GM23338 (cell line): Measurements from ENCODE around the gene STX8. TPM values are rescaled to one million over a fixed set of nuclear protein-coding genes. Genes with fewer than 3 reads are reported as not detected.

Experiments used
- ATAC-seq: fragments of 200-7000 bp; cut with Tn5 transposase; 3 replicates; pipeline ENCODE4 v1.9.1; 2020
- DNase-seq: peaks from one replicate; pipeline ENCODE4 v3.0.0-alpha.2; 2015; ENCODE audit warnings: low spot score
- H2AFZ ChIP-seq: fragments of 200-600 bp; sonication (generic); 2 replicates; pipeline ENCODE4 v1.8.0; 2016; ENCODE audit warnings: antibody characterized with exemption, mild to moderate bottlenecking, moderate library complexity
- H3F3A ChIP-seq: fragments of 200-600 bp; sonication (generic); replicated peaks from 2 replicates; pipeline ENCODE4 v1.8.0; 2017; ENCODE audit warnings: antibody characterized with exemption, mixed run types, low read depth
- H3K27ac ChIP-seq: fragments of 200-600 bp; sonication (generic); 2 replicates; pipeline ENCODE4 v1.6.1; 2016; ENCODE audit warnings: low read depth
- H3K27me3 ChIP-seq: fragments of 200-600 bp; sonication (generic); 2 replicates; pipeline ENCODE4 v1.8.0; 2016; ENCODE audit warnings: mild to moderate bottlenecking, mixed run types, moderate library complexity; ENCODE audit not compliant: insufficient read depth
- H3K36me3 ChIP-seq: fragments of 200-600 bp; sonication (generic); 2 replicates; pipeline ENCODE4 v1.8.0; 2016; ENCODE audit warnings: mild to moderate bottlenecking; ENCODE audit not compliant: insufficient read depth
- H3K4me1 ChIP-seq: fragments of 200-600 bp; sonication (generic); 2 replicates; pipeline ENCODE4 v1.8.0; 2016; ENCODE audit warnings: mild to moderate bottlenecking, moderate library complexity; ENCODE audit not compliant: insufficient read depth
- H3K4me2 ChIP-seq: fragments of 200-600 bp; sonication (generic); 2 replicates; pipeline ENCODE4 v1.7.1; 2017; ENCODE audit warnings: mixed run types
- H3K4me3 ChIP-seq: fragments of 200-600 bp; sonication (generic); 2 replicates; pipeline ENCODE4 v1.6.1; 2016; ENCODE audit warnings: mixed run types
- H3K79me2 ChIP-seq: fragments of 200-600 bp; sonication (generic); replicated peaks from 2 replicates; pipeline ENCODE4 v1.8.0; 2017; ENCODE audit warnings: mild to moderate bottlenecking; ENCODE audit not compliant: insufficient read depth
- H3K9me2 ChIP-seq: fragments of 200-600 bp; sonication (generic); 2 replicates; pipeline ENCODE4 v1.8.0; 2017; ENCODE audit not compliant: insufficient read depth
- H4K20me1 ChIP-seq: fragments of 200-600 bp; sonication (generic); replicated peaks from 2 replicates; pipeline ENCODE4 v1.8.0; 2017; ENCODE audit warnings: mild to moderate bottlenecking; ENCODE audit not compliant: insufficient read depth
- H3K27ac Mint-ChIP-seq: 2 replicates; pipeline ENCODE4 v1.8.0; 2020; ENCODE audit warnings: inconsistent platforms, mild to moderate bottlenecking, moderate library complexity, mixed read lengths
- H3K27me3 Mint-ChIP-seq: 3 replicates; pipeline ENCODE4 v1.8.0; 2022; ENCODE audit warnings: low read depth, mild to moderate bottlenecking, moderate library complexity, mixed read lengths, inconsistent platforms; ENCODE audit not compliant: insufficient read depth, poor library complexity
- H3K36me3 Mint-ChIP-seq: 3 replicates; pipeline ENCODE4 v1.8.0; 2021; ENCODE audit warnings: low read depth, mild to moderate bottlenecking, inconsistent platforms, moderate library complexity, mixed read lengths
- H3K4me1 Mint-ChIP-seq: 3 replicates; pipeline ENCODE4 v1.8.0; 2020; ENCODE audit warnings: mild to moderate bottlenecking, inconsistent platforms, mixed read lengths
- H3K4me3 Mint-ChIP-seq: 3 replicates; pipeline ENCODE4 v1.8.0; 2021; ENCODE audit warnings: moderate library complexity, mild to moderate bottlenecking, inconsistent platforms, mixed read lengths
- H3K9me3 Mint-ChIP-seq: 3 replicates; pipeline ENCODE4 v1.8.0; 2020; ENCODE audit warnings: moderate library complexity, mild to moderate bottlenecking, inconsistent platforms, mixed read lengths
- CREB1 ChIP-seq: fragments of 250-450 bp; sonication (Bioruptor Pico); IDR thresholded peaks from 2 replicates; pipeline ENCODE4 v1.5.0; 2020; ENCODE audit warnings: low read depth, mild to moderate bottlenecking, moderate library complexity
- EZH2 ChIP-seq: fragments of 200-600 bp; sonication (generic); IDR thresholded peaks from one replicate; pipeline ENCODE4 v1.8.0; 2017; ENCODE audit warnings: antibody characterized with exemption, mild to moderate bottlenecking, low read depth; ENCODE audit not compliant: unreplicated experiment
- EZH2phosphoT487 ChIP-seq: fragments of 200-600 bp; sonication (generic); IDR thresholded peaks from one replicate; pipeline ENCODE4 v1.8.1; 2018; ENCODE audit warnings: antibody characterized with exemption; ENCODE audit not compliant: unreplicated experiment
- JUNB ChIP-seq: IDR thresholded peaks from one replicate; pipeline ENCODE4 v1.6.1; 2016; ENCODE audit warnings: antibody characterized with exemption; ENCODE audit not compliant: unreplicated experiment
- NANOG ChIP-seq: IDR thresholded peaks from 2 replicates; pipeline ENCODE4 v1.6.1; 2016; ENCODE audit warnings: antibody characterized with exemption, borderline replicate concordance
- POLR2AphosphoS5 ChIP-seq: IDR thresholded peaks from 2 replicates; pipeline ENCODE4 v1.6.1; 2016; ENCODE audit warnings: antibody characterized with exemption, low read depth
- REST ChIP-seq: IDR thresholded peaks from one replicate; pipeline ENCODE4 v1.6.1; 2018; ENCODE audit warnings: antibody characterized with exemption; ENCODE audit not compliant: unreplicated experiment
- STAT1 ChIP-seq: IDR thresholded peaks from one replicate; pipeline ENCODE4 v1.6.1; 2016; ENCODE audit warnings: antibody characterized with exemption; ENCODE audit not compliant: unreplicated experiment
- ZNF114 ChIP-seq: fragments of 250-450 bp; sonication (Bioruptor Pico); IDR thresholded peaks from 2 replicates; pipeline ENCODE4 v1.5.0; 2020; ENCODE audit warnings: mild to moderate bottlenecking, moderate library complexity
- ZNF331 ChIP-seq: fragments of 250-450 bp; sonication (Bioruptor Pico); IDR thresholded peaks from 2 replicates; pipeline ENCODE4 v1.5.0; 2020; ENCODE audit warnings: low read depth, mild to moderate bottlenecking, moderate library complexity
- polyA plus RNA-seq: library from polyadenylated mRNA; unstranded; fragments of >200 nt; fragmentation: Nextera tagmentation; extraction: Ambion mirVana; gene quantifications from 2 replicates; pipeline ENCODE4 v1.2.1, GENCODE V29; 2016
- total RNA-seq: library from RNA; depleted of rRNA; stranded (reverse); fragments of >200 nt; shearing (Covaris generic); gene quantifications from 2 replicates; pipeline ENCODE4 v1.2.3, GENCODE V29; 2014
- TF ChIP-seq, protein P1 (sequence below): IDR thresholded peaks from 2 replicates; pipeline ENCODE4 v1.6.1; 2016; ENCODE audit warnings: antibody characterized with exemption
- TF ChIP-seq, protein P2 (sequence below): fragments of 250-450 bp; sonication (Bioruptor Pico); IDR thresholded peaks from 2 replicates; pipeline ENCODE4 v1.5.0; 2020; ENCODE audit warnings: mild to moderate bottlenecking, moderate library complexity
- TF ChIP-seq, protein P3 (sequence below), 2 experiments: fragments of 200-600 bp in 1 of 2; sonication (generic) in 1 of 2; conservative IDR thresholded peaks; 2 replicates each; pipeline versions ENCODE4 v1.5.1 to v1.6.1; 2016 to 2017; ENCODE audit warnings: antibody characterized with exemption in 2 of 2, low read depth in 2 of 2, mild to moderate bottlenecking in 2 of 2, moderate library complexity in 1 of 2

The STX8 gene
- total and polyA plus RNA-seq, 2 experiments from 2014 or later, result 59.4 to 82.3 TPM

- Histone ChIP-seq H3F3A (no peaks in the 10 kb centered on the region), H3K4me3 (no peak overlapping the region), H3K27me3 (no peaks in the 10 kb centered on the region), H3K4me2 (no peak overlapping the region), H3K36me3 (no peaks in the 10 kb centered on the region), H4K20me1 (no peaks in the 10 kb centered on the region), H3K27ac (no peak overlapping the region), H3K4me1 (0 out of 2 replicates have a peak, but pooled peaks cover 7% of the 10 kb centered on the region), H2AFZ (no peak overlapping the region), H3K9me2 (no peaks in the 10 kb centered on the region), H3K79me2 (no peaks in the 10 kb centered on the region)
- Mint-ChIP-seq H3K4me1 (peaks cover 12% of the 10 kb centered on the region; the same call in 2 of the 3 replicates), H3K36me3 (peaks cover 4% of the 10 kb centered on the region; the same call in 1 of the 3 replicates), H3K4me3 (no peak overlapping the region), H3K27me3 (peaks cover 2% of the 10 kb centered on the region), H3K9me3 (no peaks in the 10 kb centered on the region), H3K27ac (no peak overlapping the region)
- no peak for ATAC-seq
- DNase-seq, result no peak
- TF ChIP-seq STAT1, result no peak
- TF ChIP-seq ZNF331, result no peak
- TF ChIP-seq EZH2, result no peak
- TF ChIP-seq NANOG, result no peak
- TF ChIP-seq, protein P1, sequence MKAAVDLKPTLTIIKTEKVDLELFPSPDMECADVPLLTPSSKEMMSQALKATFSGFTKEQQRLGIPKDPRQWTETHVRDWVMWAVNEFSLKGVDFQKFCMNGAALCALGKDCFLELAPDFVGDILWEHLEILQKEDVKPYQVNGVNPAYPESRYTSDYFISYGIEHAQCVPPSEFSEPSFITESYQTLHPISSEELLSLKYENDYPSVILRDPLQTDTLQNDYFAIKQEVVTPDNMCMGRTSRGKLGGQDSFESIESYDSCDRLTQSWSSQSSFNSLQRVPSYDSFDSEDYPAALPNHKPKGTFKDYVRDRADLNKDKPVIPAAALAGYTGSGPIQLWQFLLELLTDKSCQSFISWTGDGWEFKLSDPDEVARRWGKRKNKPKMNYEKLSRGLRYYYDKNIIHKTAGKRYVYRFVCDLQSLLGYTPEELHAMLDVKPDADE, result no peak
- no peak for TF ChIP-seq CREB1 (CRISPR knock-in tag)
- TF ChIP-seq, protein P2, sequence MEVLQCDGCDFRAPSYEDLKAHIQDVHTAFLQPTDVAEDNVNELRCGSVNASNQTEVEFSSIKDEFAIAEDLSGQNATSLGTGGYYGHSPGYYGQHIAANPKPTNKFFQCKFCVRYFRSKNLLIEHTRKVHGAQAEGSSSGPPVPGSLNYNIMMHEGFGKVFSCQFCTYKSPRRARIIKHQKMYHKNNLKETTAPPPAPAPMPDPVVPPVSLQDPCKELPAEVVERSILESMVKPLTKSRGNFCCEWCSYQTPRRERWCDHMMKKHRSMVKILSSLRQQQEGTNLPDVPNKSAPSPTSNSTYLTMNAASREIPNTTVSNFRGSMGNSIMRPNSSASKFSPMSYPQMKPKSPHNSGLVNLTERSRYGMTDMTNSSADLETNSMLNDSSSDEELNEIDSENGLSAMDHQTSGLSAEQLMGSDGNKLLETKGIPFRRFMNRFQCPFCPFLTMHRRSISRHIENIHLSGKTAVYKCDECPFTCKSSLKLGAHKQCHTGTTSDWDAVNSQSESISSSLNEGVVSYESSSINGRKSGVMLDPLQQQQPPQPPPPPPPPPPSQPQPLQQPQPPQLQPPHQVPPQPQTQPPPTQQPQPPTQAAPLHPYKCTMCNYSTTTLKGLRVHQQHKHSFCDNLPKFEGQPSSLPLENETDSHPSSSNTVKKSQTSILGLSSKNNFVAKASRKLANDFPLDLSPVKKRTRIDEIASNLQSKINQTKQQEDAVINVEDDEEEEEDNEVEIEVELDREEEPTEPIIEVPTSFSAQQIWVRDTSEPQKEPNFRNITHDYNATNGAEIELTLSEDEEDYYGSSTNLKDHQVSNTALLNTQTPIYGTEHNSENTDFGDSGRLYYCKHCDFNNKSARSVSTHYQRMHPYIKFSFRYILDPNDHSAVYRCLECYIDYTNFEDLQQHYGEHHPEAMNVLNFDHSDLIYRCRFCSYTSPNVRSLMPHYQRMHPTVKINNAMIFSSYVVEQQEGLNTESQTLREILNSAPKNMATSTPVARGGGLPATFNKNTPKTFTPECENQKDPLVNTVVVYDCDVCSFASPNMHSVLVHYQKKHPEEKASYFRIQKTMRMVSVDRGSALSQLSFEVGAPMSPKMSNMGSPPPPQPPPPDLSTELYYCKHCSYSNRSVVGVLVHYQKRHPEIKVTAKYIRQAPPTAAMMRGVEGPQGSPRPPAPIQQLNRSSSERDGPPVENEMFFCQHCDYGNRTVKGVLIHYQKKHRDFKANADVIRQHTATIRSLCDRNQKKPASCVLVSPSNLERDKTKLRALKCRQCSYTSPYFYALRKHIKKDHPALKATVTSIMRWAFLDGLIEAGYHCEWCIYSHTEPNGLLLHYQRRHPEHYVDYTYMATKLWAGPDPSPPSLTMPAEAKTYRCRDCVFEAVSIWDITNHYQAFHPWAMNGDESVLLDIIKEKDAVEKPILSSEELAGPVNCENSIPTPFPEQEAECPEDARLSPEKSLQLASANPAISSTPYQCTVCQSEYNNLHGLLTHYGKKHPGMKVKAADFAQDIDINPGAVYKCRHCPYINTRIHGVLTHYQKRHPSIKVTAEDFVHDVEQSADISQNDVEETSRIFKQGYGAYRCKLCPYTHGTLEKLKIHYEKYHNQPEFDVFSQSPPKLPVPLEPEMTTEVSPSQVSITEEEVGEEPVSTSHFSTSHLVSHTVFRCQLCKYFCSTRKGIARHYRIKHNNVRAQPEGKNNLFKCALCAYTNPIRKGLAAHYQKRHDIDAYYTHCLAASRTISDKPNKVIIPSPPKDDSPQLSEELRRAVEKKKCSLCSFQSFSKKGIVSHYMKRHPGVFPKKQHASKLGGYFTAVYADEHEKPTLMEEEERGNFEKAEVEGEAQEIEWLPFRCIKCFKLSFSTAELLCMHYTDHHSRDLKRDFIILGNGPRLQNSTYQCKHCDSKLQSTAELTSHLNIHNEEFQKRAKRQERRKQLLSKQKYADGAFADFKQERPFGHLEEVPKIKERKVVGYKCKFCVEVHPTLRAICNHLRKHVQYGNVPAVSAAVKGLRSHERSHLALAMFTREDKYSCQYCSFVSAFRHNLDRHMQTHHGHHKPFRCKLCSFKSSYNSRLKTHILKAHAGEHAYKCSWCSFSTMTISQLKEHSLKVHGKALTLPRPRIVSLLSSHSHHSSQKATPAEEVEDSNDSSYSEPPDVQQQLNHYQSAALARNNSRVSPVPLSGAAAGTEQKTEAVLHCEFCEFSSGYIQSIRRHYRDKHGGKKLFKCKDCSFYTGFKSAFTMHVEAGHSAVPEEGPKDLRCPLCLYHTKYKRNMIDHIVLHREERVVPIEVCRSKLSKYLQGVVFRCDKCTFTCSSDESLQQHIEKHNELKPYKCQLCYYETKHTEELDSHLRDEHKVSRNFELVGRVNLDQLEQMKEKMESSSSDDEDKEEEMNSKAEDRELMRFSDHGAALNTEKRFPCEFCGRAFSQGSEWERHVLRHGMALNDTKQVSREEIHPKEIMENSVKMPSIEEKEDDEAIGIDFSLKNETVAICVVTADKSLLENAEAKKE (CRISPR knock-in tag), result no peak
- no peak for TF ChIP-seq POLR2AphosphoS5
- no peak for TF ChIP-seq EZH2phosphoT487
- TF ChIP-seq ZNF114 (CRISPR knock-in tag), result no peak
- no peak for TF ChIP-seq REST
- TF ChIP-seq, protein P3, sequence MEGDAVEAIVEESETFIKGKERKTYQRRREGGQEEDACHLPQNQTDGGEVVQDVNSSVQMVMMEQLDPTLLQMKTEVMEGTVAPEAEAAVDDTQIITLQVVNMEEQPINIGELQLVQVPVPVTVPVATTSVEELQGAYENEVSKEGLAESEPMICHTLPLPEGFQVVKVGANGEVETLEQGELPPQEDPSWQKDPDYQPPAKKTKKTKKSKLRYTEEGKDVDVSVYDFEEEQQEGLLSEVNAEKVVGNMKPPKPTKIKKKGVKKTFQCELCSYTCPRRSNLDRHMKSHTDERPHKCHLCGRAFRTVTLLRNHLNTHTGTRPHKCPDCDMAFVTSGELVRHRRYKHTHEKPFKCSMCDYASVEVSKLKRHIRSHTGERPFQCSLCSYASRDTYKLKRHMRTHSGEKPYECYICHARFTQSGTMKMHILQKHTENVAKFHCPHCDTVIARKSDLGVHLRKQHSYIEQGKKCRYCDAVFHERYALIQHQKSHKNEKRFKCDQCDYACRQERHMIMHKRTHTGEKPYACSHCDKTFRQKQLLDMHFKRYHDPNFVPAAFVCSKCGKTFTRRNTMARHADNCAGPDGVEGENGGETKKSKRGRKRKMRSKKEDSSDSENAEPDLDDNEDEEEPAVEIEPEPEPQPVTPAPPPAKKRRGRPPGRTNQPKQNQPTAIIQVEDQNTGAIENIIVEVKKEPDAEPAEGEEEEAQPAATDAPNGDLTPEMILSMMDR (conservative IDR thresholded peaks at IDR 0.05; ENCODE audit: low read depth in 2 of 2), result no peak
- TF ChIP-seq JUNB, result no peak
Observed at GRCh38 chr17:9533441-9533840, 42.2 kb downstream of the STX8 start.
